GM10266 (cell line): ENCODE data around the gene SLC7A8.
"Not testable (repeated sequence)": the region's sequence is repeated elsewhere in the genome, so short reads cannot be mapped to it uniquely, and the experiment has no call there.

Source experiments
- DNase-seq: peaks from one replicate; pipeline ENCODE4 v3.0.0; 2012; ENCODE audit errors: extremely low spot score
- TF ChIP-seq, protein P1 (sequence below): IDR thresholded peaks from 2 replicates; pipeline ENCODE4 v1.5.1; 2012; ENCODE audit warnings: mild to moderate bottlenecking, low read depth; ENCODE audit not compliant: control insufficient read depth, insufficient read depth; ENCODE audit errors: missing control alignments

Gene SLC7A8

DNA sequence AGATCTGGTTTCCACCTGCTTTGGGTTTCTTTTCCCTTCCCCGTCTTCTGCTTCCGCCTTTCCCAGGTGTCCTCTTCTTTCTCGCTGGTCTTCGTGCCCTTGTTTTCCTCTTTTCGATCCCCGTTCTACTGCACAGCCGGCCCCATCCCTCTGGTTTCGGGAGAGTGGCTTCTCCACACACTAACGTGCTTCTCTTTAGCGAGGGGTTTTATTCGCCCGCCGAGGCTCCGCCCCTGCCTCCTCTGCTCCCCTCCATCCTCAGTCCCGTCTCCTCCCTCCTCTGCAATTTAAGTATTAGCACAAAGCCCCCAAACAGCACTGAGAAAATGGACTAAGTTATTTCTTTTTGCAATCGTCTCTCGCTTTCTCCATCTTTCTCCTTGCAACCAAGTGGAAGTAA is at the start of gene SLC7A8:
Gene SLC7A8 (minus strand): TSS at position 182 of the 400 bp plus-strand sequence. CDS start 746 bp downstream, outside the sequence.
- TF ChIP-seq, protein P1, sequence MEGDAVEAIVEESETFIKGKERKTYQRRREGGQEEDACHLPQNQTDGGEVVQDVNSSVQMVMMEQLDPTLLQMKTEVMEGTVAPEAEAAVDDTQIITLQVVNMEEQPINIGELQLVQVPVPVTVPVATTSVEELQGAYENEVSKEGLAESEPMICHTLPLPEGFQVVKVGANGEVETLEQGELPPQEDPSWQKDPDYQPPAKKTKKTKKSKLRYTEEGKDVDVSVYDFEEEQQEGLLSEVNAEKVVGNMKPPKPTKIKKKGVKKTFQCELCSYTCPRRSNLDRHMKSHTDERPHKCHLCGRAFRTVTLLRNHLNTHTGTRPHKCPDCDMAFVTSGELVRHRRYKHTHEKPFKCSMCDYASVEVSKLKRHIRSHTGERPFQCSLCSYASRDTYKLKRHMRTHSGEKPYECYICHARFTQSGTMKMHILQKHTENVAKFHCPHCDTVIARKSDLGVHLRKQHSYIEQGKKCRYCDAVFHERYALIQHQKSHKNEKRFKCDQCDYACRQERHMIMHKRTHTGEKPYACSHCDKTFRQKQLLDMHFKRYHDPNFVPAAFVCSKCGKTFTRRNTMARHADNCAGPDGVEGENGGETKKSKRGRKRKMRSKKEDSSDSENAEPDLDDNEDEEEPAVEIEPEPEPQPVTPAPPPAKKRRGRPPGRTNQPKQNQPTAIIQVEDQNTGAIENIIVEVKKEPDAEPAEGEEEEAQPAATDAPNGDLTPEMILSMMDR: no peak
- no peak for DNase-seq

DNA sequence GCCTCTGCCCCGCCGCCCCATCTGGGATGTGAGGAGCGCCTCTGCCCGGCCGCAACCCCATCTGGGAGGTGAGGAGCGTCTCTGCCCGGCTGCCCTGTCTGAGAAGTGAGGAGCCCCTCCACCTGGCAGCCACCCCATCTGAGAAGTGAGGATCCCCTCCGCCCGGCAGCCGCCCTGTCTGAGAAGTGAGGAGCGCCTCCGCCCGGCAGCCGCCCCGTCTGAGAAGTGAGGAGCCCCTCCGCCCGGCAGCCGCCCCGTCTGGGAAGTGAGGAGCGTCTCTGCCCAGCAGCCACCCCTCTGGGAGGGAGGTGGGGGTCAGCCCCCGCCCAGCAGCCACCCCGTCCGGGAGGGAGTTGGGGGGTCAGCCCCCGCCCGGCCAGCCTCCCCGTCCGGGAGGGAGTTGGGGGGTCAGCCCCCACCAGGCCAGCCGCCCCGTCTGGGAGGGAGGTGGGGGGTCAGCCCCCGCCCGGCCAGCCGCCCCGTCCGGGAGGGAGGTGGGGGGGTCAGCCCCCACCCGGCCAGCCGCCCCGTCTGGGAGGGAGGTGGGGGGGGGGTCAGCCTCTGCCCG is 48.9 kb upstream of the SLC7A8 start:
- DNase-seq: not testable (repeated sequence)

DNA sequence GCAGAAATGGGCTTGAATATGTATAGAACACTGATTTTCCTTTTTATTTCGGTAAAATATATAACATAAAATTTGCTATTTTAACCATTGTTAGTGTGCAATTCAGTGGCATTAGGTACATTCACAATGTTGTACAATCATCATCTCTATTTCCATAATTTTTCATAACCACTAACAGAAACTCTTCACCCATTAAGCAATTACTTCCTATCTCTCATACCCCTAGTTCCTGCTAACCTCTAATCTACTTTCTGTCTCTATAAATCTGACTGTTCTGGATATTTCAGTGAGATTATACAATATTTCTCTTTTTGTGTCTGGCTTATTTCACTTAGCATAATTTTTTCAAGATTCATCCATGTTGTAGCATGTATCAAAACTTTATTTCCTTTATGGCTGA is 45.4 kb upstream of the SLC7A8 start:
- no peak for DNase-seq
- TF ChIP-seq, protein P1: no peak

DNA sequence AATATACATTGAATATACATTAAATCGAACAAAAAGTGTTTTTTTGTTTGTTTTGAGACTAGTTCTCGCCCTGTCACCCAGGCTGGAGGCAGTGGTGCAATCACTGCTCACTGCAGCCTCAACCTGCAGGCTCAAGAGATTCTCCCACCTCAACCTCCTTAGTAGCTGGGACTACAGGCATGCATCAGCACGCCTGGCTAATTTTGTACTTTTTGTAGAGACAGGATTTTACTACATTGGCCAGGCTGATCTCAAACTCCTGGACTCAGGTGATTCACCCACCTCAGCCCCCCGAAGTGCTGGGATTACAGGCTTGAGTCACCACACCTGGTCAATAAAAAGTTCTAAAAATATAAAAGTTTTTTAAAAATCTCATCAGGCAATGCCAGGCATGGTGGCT is 44.1 kb upstream of the SLC7A8 start:
- no peak for DNase-seq
- TF ChIP-seq, protein P1: no peak

DNA sequence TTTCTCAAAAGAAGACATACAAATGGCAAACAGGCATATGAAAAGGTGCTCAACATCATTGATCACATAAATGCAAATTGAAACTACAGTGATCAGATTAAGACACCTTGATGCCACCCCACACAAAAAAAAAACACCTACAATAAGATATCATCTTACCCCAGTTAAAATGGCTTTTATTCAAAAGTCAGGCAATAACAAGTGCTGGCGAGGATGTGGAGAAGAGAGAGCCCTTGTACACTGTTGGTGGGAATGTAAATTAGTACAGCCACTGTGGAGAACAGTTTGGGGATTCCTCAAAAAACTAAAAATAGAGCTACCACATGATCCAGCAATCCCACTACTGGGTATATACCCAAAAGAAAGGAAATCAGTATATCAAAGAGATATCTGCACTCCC is 41.5 kb upstream of the SLC7A8 start:
- DNase-seq: not testable (repeated sequence)

DNA sequence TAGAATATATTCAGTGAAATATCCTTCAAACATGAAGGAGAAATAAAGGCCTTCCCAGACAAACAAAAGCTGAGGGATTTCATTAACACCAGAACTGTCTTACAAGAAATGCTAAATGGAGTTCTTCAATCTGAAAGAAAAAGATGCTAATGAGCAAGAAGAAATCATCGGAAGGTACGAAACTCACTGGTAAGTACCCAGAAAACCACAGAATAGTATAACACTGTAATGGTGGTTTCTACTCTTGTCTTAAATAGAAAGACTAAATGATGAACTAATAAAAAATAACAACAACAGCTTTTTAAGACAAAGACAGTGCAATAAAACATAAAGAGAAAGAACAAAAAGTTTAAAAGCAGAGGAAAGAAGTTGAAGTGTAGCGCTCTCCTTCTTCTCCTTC is 35.6 kb upstream of the SLC7A8 start:
- DNase-seq: no peak
- TF ChIP-seq, protein P1: no peak

DNA sequence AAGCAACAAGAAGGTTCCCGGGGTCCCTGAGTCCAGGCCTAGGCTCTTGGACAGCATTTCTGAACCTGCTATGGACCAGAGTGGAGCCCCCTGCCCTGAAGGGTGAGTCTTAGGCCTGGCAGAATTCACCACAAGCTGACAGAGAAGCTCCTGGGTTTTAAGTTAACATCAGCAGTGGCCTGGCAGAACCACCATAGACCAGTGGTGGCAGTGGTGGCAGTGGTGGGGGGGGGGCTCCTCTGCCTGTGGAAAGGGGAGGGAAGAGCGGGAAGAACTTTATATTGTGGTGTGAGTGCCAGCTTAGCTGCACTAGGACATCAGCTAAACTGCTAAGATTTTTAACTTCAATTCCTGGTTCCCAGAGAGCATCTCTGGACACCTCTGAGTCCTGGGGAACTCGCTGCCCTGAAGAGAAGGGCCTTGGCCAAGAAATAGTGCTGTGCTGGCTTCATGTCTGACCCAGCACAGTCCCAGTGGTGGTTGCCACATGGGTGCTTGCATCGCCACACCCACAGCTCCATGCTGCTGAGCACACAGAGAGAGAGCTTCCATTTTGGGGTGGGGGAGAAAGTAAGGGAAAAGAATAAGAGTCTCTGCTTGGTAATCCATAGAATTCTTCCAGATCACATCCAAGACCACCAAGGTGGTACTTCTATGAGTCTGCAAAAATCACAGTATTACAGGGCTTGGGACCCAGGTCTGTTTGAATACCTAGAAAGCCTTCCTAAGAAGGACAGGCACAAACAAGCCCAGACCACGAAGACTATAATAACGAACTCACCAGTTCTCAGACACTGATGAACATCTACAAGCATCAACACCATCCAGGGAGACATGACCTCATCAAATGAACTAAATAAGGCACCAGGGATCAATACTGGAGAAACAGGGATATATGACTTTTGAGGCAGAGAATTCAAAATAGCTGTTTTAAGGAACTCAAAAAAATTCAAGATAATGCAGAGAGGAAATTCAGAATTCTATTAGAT is 33.9 kb upstream of the SLC7A8 start:
- TF ChIP-seq, protein P1: no peak
- DNase-seq: no peak

DNA sequence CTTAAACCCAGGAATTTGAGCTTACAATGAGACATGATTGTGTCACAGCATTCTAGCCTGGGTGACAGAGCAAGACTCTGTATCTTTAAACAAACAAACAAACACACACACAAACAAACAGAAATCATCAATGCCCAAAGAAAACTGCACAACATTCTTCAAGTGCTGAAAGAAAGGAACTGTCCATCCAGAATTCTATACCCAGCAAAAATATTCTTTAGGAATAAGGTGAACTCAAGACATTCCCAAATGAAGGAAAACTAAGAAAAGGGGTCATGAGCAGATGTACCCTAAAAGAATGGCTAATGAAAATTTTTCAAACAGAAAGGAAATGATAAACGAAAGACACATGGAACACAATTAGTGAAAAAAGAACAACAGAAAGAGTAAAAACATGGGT is 32.0 kb upstream of the SLC7A8 start:
- no peak for DNase-seq
- TF ChIP-seq, protein P1: no peak
